ENCODE data around the gene CMIP. TPM values are rescaled to one million over a fixed set of nuclear protein-coding genes. Genes with fewer than 3 reads are reported as not detected.

CMIP gene
- total RNA-seq, 1 donor from 2014 or later, result 11.1 TPM

GRCh38 chr16:81443688-81444447 lies 740 bp upstream of the CMIP start:
- intact Hi-C loops (cut with DNase I), result no loop called here
- DNase-seq (peak; percentile 63), ATAC-seq (ENCODE audit: poor library complexity) (no peak)

GRCh38 chr16:81445143-81445961 lies 744 bp downstream of the CMIP start:
- intact Hi-C loops (cut with DNase I), result no loop called here
- ATAC-seq (ENCODE audit: poor library complexity) (peak; percentile 26), DNase-seq (peak; percentile 63)

- intact Hi-C loops (cut with DNase I), result no loop called here
- ATAC-seq (ENCODE audit: poor library complexity), result no peak
- DNase-seq, result no peak
These were observed 1.6 kb downstream of the CMIP start for GRCh38 chr16:81445966-81446906.

- intact Hi-C loops (cut with DNase I), result no loop called here
- DNase-seq (no peak), ATAC-seq (ENCODE audit: poor library complexity) (no peak)
These were observed 2.3 kb downstream of the CMIP start for GRCh38 chr16:81446907-81447268.

- intact Hi-C loops (cut with DNase I), result no loop called here
- ATAC-seq (ENCODE audit: poor library complexity), result no peak
- DNase-seq, result no peak
These were observed 2.9 kb downstream of the CMIP start for GRCh38 chr16:81447383-81448101.

GRCh38 chr16:81448154-81449131 lies 3.8 kb downstream of the CMIP start:
- DNase-seq (no peak), ATAC-seq (ENCODE audit: poor library complexity) (no peak)
- intact Hi-C loops (cut with DNase I), result no loop called here

GRCh38 chr16:81449241-81449640 lies 4.6 kb downstream of the CMIP start:
- intact Hi-C loops (cut with DNase I), result no loop called here
- DNase-seq (no peak), ATAC-seq (ENCODE audit: poor library complexity) (no peak)

GRCh38 chr16:81449899-81450608 lies 5.4 kb downstream of the CMIP start:
- intact Hi-C loops (cut with DNase I), result no loop called here
- ATAC-seq (ENCODE audit: poor library complexity) (no peak), DNase-seq (no peak)

- intact Hi-C loops (cut with DNase I), result no loop called here
- DNase-seq, result no peak
- no peak for ATAC-seq (ENCODE audit: poor library complexity)
These were observed 6.3 kb downstream of the CMIP start for GRCh38 chr16:81450783-81451491.

- ATAC-seq (ENCODE audit: poor library complexity), result peak; percentile 50
- DNase-seq, result peak; percentile 56
- intact Hi-C loops (cut with DNase I), result no loop called here
These were observed 7.4 kb downstream of the CMIP start for GRCh38 chr16:81451753-81452680.

- DNase-seq (no peak), ATAC-seq (ENCODE audit: poor library complexity) (no peak)
- intact Hi-C loops (cut with DNase I), result no loop called here
These were observed 8.6 kb downstream of the CMIP start for GRCh38 chr16:81453091-81453728.

GRCh38 chr16:81454044-81454443 lies 9.4 kb downstream of the CMIP start:
- ATAC-seq (ENCODE audit: poor library complexity) (no peak), DNase-seq (no peak)
- intact Hi-C loops (cut with DNase I), result no loop called here

GRCh38 chr16:81455006-81455405 lies 10.4 kb downstream of the CMIP start:
- no peak for DNase-seq
- ATAC-seq (ENCODE audit: poor library complexity), result no peak
- intact Hi-C loops (cut with DNase I), result no loop called here

- DNase-seq, result no peak
- no peak for ATAC-seq (ENCODE audit: poor library complexity)
- intact Hi-C loops (cut with DNase I), result no loop called here
These were observed 11.3 kb downstream of the CMIP start for GRCh38 chr16:81455720-81456494.
